GM19099 (cell line): Measurements from ENCODE around the gene SMIM20.
A peak's percentile ranks its signal among the peaks of the same experiment; 100 is the strongest.

ENCODE experiments used
- POLR2A ChIP-seq: IDR thresholded peaks from 3 replicates; pipeline ENCODE4 v1.6.1; 2011; ENCODE audit warnings: low read depth; ENCODE audit not compliant: insufficient read length; ENCODE audit errors: extremely low read depth

The SMIM20 gene

DNA sequence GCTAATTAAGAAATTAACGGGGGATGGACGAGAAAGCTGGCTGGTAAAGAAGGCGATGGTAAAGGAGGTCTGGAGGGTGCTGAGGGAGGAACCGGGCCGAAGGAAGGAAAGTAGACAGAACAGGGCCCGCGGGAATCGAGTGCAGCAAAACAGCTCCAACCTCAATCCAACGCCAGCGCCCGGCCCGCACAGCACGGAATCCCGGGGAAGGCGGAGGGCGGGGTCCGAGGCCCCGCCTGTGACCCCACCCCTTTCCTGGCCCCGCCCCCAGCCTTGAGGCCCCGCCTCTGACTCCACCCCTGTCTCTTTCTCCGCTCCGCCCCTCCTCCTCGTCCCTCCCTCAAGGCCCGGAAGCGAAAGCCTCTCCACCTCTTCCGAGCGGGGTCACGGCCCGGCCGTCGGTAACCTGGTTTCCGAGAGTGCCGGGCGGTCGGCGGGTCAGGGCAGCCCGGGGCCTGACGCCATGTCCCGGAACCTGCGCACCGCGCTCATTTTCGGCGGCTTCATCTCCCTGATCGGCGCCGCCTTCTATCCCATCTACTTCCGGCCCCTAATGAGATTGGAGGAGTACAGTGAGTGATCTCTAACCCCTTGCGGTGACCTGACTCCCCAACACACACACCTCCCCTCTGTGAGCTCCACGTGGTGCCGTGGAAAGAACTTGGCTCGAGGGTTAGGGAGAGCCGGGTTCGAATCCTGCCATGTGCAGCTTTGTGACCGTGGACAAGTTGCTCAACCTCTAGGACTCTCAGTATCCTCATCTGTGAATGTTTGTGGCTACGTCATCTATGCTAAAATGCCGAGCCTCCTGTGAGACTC, at the start of gene SMIM20:
SMIM20 (plus strand) TSS at position 370 of the 819 bp plus-strand sequence; CDS start at position 464, 94 bp downstream.
- peak; percentile 84 for TF ChIP-seq POLR2A

DNA sequence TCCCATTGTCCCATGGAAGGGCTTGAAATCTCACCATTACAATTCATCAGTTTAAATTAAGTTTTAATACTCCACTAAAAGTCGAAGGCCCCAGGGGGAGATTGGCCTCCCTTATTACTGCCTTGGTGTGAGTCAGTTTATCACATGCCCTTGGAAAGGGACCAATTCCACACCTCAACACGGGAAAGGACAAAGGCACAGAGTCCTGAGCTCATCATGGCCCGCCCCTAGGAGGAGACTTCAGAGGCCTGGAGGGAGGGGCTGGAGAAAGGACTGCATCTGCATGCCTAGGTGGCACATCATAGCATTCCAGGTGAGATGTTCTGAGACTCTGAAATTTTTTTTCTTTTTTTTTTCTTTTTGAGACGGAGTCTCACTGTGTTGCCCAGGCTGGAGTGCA, 48.4 kb upstream of the SMIM20 start:
- no peak for TF ChIP-seq POLR2A

DNA sequence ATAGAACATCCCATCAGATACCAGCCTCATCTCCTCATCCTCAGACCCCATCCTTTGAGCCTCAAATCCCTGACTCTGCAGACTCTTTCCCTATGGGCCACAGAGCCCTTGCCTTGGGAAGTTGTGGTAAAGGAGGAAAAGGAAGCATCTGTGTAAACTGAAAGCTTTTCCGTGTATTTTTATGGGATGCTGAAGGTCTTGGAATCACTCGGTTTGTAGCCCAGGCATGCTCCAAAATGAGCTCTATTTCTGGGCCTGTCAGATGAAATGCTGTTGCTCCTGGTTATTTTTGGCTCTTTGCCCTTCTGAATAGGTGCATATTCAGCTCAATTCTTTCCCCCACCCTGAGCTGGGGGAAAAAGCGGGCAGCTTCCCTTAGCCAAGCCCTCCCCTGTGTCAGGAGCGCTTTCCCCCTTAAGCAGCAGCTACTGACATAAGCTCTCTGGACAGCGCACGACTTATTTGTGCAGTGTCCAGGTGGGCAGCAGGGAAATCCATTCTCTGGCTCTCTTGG, 46.2 kb upstream of the SMIM20 start:
- no peak for TF ChIP-seq POLR2A

DNA sequence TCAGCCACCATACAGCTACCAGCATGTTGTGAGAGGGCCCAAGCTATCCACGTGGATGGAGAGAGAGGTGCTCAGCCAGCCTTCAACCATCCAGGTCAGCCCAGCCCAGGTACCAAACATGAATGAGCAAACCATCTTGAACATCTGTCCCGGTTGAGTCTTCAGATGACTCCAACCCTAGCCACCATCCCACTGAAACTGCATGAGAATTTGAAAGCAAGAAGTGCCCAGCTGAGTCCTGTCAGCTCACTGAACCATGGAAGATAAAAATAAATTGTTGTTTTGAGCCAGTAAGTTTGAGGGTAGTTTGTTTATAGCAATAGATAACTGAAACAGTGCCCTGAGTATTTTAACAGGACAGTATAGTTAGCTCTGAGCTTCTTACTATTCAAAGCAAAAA, 43.9 kb upstream of the SMIM20 start:
- no peak for TF ChIP-seq POLR2A

DNA sequence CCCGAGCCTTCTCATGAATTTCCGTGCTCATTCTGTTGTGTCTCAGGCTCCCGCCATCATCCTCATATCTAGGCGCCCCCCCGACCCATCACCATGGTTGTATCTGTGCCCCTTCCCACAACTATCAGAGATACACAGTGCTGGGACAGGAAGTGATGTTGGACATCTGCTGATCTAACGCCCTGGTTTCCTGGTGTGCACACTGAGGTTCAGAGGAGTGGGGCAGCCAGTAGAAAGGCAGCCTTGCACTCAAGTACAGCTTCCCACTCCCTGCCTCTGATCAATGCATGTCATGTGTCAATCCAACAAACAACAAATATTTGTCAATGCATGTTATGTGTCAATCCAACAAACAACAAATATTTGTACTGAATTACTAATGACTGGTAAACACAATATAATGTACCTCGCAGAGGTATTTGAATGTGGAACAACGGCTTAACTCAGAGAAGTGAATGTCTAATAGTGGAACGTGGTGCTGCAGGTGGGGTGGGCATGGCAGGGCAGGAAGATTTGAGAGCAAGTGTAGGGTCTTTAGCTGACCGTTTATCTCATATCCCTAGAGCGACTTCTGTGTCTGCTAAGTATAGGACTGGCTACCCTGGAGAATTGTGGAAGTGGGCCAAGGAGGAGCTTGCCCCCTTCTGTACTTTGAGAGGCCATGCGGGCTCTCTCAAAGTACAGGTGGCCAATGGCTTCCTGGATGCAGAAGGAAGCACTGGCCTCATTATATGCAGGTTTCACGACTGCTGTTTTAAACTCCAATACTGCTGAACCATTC, 41.0 kb upstream of the SMIM20 start:
- no peak for TF ChIP-seq POLR2A

DNA sequence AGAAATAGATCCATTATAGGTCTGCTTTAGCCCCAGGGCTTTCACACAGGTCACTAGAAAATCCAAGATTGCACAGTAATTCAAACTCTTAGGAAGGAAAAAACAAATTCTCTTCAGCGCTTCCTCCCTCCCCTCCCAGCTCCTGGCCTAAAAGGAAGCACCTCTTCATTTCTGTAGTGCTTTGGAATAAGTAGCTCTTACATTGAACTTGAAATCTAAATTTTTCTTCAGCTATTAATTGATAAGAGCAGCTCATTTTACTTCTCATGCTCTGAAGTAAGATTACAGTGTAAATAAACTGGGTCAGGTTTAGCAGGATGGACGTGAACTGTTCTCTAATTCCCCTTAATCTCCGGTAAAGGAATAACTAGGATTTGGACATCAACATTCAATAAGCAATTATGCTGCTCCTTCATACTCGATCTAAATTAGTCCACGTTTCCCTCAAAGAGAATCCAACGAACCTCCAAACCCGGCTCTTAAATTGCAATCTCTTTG, 40.3 kb upstream of the SMIM20 start:
- no peak for TF ChIP-seq POLR2A

DNA sequence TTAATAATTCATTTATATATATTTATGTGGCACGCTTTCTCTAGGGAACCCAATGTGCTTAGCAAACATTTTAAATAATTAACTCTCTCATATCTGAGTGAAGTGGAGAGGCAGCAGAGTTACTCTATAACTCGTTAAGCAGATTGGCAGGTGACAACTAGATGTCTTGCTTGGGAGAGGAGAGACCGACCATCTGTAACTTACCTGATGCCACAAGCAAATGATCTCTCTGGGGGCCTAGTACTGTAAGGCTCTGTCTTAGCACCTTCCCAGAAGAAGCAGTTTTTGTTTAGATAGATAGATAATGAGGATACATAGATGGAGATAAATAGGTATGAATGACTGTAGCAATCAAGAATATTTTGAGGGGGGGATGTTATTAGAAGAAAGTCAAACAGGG, 39.4 kb upstream of the SMIM20 start:
- TF ChIP-seq POLR2A = no peak

DNA sequence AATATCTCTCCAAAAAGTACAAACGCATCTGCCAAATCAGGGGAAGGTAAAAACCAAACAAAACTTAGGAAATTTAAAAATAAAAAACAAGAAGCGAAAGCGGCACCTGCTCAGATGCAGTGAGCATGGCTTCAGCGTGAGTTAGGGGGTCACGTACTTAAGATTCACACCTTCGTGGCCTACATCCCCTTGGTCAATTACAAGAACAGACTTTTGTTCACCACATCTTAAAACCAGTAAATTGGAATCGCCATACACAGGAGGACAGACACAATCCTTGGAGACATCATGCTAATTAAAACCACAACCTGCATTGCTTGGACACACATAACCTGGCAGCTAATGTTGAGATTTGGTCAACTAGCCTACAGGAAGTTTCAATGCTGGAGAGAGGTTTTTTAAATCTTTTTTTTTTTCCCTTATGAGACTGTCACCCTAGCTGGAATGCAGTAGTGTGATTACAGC, 38.7 kb upstream of the SMIM20 start:
- no peak for TF ChIP-seq POLR2A

DNA sequence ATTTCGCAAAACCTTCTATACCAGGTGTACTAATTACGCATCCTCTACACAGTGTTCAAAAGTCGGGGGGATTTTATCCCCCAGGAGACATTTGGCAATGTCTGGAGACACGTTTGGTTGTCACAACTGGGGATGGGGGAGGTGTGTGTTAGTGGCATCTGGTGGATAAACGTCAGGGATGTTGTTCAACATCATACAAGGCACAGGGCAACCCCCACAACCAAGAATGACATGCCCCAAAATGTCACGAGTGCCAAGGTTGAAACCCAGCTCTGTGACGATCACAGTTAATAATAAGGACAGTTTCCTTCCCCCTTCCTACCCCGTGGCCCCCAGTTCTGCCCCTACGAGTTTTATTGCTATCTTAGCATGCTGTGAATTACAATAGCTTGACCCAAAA, 35.3 kb upstream of the SMIM20 start:
- no peak for TF ChIP-seq POLR2A

DNA sequence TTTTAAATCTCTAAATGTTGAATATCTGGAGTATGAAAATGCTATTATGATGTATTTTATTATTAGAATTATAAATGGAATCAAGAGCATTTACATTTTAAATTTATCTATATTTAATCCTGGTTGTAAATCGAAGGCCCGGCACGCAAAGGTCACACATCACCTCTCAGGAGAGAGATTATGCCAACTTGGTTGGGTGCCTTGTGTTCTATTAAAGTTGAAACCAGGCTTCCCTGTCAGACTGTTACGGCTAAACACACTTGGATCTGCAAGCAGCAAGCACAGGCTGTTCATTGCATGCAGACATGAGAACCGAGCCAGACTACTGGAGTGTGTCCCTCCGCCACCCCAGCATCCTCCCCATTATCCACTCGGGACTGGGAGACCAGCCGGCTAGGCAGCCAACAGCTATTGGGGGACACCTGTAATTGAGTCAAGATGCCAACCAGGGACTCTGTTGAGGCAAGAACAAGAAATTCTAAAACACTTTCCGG, 34.9 kb upstream of the SMIM20 start:
- TF ChIP-seq POLR2A = no peak

DNA sequence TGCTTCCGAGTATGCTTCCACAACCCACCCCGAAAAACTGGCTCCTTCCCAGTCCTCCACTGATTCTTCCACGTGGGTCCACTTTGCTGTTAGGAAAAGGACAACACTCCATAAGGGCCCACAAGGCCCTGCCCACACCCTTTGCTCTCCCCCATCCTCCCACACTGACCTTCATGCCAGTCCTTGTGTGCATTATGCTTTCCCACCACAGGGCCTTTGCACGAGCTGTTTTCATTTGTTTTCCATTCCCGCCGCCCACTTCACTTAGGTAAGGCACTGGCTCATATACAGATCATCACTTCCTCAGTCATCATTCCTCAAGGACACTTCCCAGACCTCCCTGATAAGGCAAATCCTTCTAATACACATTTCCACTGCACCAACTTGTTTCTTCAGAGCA, 34.4 kb upstream of the SMIM20 start:
- no peak for TF ChIP-seq POLR2A

DNA sequence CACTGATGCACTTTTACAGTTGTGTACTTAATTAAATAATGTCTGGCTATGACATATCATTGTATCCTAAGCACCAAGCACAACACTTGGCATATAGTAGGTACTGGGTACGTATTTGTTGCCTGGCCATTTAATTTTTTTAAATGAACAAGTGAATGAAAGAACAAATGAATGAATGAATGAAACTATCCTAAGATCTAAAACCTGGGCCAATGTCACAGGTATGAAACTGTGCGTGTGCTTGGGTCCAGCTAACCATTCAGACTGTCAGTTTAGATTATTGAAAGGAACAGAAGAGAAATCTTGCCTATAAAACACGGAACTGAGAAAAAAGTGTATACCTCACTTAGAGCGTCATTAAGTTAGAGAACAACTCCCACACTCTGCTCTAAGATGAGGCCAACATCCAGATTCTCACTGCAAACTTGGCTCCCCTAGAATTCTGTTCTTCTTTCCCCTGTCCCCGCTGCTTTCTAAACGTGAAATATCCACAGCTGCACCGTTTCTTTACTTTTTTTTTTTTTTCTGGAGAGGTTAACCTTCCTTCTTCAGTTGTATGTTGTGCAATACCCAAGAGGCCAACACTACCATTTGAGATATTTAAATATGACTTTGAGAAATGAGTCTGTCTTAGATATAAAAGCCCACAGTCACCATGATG, 33.9 kb upstream of the SMIM20 start:
- TF ChIP-seq POLR2A = no peak

DNA sequence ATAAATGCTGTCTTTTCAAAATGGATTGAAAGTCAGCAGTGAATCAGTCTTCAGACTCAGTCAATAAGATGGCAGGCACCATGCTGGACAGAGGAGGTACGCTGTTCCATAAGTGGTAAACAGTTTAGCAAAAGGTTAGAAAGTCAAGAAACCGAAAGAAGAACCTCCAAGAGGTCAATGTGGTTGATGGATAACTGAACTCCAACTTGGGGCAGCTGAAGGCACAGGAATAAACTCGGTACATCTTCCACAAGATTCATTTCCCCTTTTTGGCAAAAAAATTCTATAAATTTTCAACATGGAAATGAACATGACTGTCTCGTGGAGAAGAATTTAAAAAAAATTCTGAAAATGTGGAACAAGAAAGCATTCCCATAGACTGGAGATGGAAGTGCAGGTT, 32.8 kb upstream of the SMIM20 start:
- TF ChIP-seq POLR2A = no peak

DNA sequence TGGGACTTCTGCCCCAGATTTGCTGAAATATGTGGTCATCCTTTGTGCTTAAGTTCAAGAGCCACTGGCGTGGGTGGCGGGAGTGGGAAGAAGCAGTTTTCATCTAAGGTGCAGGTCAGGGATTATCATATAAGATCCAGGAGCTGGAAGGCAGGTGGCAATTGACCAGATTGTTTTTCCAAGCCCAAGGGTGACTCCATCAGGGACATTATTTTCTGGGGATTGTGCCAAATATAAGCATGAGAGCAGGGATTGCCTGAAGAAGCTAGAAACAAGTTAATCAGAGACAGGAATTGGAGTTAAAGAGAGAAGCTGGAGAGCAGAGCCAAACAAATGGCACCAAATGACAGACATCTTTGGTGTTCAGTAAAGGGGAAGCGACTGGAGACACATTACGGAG, 31.8 kb upstream of the SMIM20 start:
- no peak for TF ChIP-seq POLR2A

DNA sequence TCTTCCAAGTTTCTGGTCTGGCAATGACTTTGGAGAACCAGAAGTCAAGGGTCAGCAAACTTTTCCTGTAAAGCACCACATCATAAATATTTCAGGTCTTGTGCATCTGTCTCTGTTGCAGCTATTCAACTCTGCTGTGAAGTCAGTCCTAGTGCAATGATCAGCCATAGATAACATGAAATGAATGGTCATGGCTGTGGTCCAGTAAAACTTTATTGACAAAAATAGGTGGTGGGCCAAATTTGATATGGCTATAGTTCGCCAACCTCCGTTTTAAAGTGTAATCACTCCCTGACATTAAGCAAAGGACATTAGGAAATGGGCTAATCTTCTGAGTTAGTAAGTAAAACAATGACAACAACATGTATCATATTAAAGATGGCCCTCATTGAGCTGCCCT, 30.5 kb upstream of the SMIM20 start:
- TF ChIP-seq POLR2A = no peak

DNA sequence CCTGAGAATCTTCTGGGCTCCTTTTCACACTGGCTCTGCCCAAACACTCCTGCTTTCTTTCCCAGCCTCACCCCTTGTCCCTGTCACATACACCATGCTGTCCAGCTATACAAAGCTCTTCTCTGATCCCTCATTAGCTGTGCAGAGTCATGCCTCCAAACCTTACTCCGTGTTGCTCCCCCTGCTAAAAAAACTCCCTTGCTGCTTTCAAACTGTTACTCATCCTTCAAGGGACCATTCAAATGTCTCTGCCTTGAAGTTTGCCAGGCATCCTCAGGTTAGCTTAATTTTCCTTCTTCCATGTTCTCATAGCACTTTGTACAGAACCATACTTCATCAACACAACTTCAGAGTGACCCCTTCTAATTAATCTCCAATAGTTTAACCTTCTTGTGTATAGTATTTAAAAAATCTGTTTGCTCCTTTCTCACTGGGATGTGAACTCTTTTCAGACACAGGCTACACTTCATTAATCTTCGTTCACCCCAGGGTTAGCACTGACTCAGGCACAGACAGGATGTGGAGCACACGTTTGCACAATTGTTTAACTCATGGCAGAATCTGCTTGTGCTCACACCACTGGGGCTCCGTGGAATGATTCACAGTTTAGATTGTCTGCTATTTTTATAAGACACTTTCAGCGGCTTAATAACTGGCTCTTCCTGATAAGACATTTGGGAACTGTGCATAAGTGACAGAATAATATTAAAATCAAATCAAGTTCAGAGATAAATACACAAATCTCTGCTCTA, 29.8 kb upstream of the SMIM20 start:
- TF ChIP-seq POLR2A = no peak
